HG02973 (cell line): ENCODE measurements around the gene BEND7.

ENCODE experiments used
- ATAC-seq: cut with Tn5 transposase; IDR thresholded peaks from one replicate; pipeline ENCODE4 v1.9.1; 2021; ENCODE audit warnings: moderate library complexity; ENCODE audit not compliant: unreplicated experiment

Gene BEND7

GRCh38 chr10:13521026-13521425 is 7.8 kb downstream of the BEND7 start:
- ATAC-seq = no peak

GRCh38 chr10:13520194-13520593 is 8.6 kb downstream of the BEND7 start:
- ATAC-seq = no peak

- no peak for ATAC-seq
Observed at GRCh38 chr10:13518076-13518692, 10.6 kb downstream of the BEND7 start.

- no peak for ATAC-seq
Observed at GRCh38 chr10:13517675-13518074, 11.1 kb downstream of the BEND7 start.

GRCh38 chr10:13516176-13516575 is 12.6 kb downstream of the BEND7 start:
- ATAC-seq = no peak

- no peak for ATAC-seq
Observed at GRCh38 chr10:13515467-13515866, 13.3 kb downstream of the BEND7 start.

- ATAC-seq = no peak
Observed at GRCh38 chr10:13514296-13514695, 14.5 kb downstream of the BEND7 start.

- ATAC-seq = no peak
Observed at GRCh38 chr10:13512564-13512963, 16.2 kb downstream of the BEND7 start.

- ATAC-seq = no peak
Observed at GRCh38 chr10:13511409-13511808, 17.4 kb downstream of the BEND7 start.

- no peak for ATAC-seq
Observed at GRCh38 chr10:13505052-13505680, 23.6 kb downstream of the BEND7 start.

GRCh38 chr10:13503745-13504463 is 24.9 kb downstream of the BEND7 start:
- no peak for ATAC-seq

- no peak for ATAC-seq
Observed at GRCh38 chr10:13502380-13502779, 26.4 kb downstream of the BEND7 start.

GRCh38 chr10:13500201-13500600 is 28.6 kb downstream of the BEND7 start:
- no peak for ATAC-seq

- ATAC-seq = no peak
Observed at GRCh38 chr10:13499150-13499549, 29.7 kb downstream of the BEND7 start.

- no peak for ATAC-seq
Observed at GRCh38 chr10:13496931-13497330, 31.9 kb downstream of the BEND7 start.

GRCh38 chr10:13496164-13496563 is 32.6 kb downstream of the BEND7 start:
- no peak for ATAC-seq

- no peak for ATAC-seq
Observed at GRCh38 chr10:13492493-13493180, 36.2 kb downstream of the BEND7 start.

GRCh38 chr10:13491747-13492360 is 37.0 kb downstream of the BEND7 start:
- ATAC-seq = no peak

GRCh38 chr10:13490503-13490902 is 38.3 kb downstream of the BEND7 start:
- ATAC-seq = no peak

- no peak for ATAC-seq
Observed at GRCh38 chr10:13489035-13489599, 39.7 kb downstream of the BEND7 start.

- ATAC-seq = no peak
Observed at GRCh38 chr10:13485623-13486022, 43.2 kb downstream of the BEND7 start.
